Gastrocnemius medialis (tissue), 4 donors: ENCODE results near the gene GJB5.

Experiments
- POLR2A ChIP-seq, 2 donors: fragments of 450-650 bp; IDR thresholded peaks; one replicate each; pipeline ENCODE4 v1.6.1; 2017; ENCODE audit warnings: antibody characterized with exemption in 2 of 2, mild to moderate bottlenecking in 2 of 2, moderate library complexity in 2 of 2
- TF ChIP-seq, protein P1 (sequence below), 5 experiments: fragments of 450-650 bp in 3 of 5; fragments of 200-600 bp in 2 of 5; sonication (generic) in 2 of 5; IDR thresholded peaks in 4 of 5; conservative IDR thresholded peaks in 1 of 5; 1 replicate in 4 of 5; 2 replicates in 1 of 5; pipeline ENCODE4 v1.5.1; 2016 to 2019; ENCODE audit warnings: antibody characterized with exemption in 5 of 5, mild to moderate bottlenecking in 3 of 5, moderate library complexity in 3 of 5

DNA sequence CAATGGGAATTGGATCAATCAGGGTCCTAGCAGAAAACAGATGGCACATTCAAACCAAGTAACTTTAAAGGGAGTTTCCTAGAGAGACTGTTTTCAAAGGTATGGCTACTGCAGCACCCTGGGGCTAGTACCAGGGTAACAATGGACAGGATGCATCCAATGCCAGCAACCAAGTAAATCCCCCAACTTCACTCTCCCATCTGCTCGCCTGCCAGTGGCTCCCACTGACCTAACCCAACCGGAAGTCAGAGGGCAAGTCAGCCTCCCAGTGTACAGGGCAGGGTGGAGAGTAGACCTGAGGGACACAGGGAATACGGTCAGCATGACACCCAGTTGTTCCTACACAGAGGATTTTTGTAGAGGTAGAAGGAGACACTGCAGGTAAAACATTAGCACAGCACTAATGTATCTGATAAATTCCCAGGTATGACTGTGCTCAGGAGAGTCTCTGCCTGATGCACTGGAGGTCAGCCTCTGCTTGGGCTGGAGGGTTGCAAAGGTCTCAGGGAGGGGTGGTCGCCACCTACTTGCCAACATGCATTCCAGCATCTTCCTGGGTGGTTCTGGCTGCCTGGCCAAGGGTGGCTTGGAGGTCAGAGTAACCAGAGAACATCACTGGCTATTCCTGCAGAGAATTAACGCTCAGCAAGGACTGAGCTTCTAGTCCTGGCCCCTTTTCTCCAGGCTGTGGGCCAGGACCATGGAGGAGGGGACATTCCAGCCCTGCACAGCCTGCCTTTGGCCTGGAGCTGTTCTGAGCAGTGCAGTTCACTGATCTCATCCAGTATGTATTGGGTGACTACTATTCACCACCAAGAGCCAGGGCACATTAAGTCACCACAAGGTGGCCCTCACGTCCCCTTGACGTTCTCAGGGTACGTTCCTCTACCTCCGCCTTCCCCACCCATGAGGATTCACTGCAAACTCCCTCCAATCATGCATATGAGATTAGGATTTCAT is 32.9 kb downstream of the GJB5 start:
- TF ChIP-seq, protein P1, sequence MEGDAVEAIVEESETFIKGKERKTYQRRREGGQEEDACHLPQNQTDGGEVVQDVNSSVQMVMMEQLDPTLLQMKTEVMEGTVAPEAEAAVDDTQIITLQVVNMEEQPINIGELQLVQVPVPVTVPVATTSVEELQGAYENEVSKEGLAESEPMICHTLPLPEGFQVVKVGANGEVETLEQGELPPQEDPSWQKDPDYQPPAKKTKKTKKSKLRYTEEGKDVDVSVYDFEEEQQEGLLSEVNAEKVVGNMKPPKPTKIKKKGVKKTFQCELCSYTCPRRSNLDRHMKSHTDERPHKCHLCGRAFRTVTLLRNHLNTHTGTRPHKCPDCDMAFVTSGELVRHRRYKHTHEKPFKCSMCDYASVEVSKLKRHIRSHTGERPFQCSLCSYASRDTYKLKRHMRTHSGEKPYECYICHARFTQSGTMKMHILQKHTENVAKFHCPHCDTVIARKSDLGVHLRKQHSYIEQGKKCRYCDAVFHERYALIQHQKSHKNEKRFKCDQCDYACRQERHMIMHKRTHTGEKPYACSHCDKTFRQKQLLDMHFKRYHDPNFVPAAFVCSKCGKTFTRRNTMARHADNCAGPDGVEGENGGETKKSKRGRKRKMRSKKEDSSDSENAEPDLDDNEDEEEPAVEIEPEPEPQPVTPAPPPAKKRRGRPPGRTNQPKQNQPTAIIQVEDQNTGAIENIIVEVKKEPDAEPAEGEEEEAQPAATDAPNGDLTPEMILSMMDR (IDR thresholded peaks at IDR 0.05 in 4 of 5, conservative IDR thresholded peaks at IDR 0.05 in 1 of 5) = peak in 4 of 5 experiments; percentile 14 to 24 (median 20)
- TF ChIP-seq POLR2A (IDR thresholded peaks at IDR 0.05) = no peak
